ENCODE results near the gene WWOX. TPM values are rescaled to one million over a fixed set of nuclear protein-coding genes. Genes with fewer than 3 reads are reported as not detected.

Gene WWOX
- total RNA-seq, 1 experiment from 2014 or later = 79.9 TPM

DNA sequence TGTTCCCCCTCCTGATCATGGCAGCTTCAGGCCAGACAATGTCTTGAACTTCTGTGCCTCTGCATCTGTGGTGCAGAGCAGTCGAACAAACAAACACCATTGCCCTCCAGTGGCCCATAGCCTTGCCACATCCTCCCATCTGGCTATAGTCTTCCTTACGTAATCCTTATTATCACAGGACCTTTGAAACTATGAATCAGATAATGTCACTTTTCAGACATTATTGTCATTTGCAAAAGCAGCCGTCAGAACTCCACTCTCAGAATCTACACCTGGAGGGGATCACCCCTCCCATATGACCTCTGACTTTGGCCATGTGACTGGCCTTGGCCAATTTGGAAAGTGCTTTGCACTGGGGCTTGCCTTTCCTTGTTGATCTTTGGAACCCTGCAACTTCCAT is 1113.8 kb downstream of the WWOX start:
- ChIA-PET CTCF (no interaction called here), POLR2A (ENCODE audit: low non-redundant PET) (no interaction called here)
- no peak overlapping the region for H3K4me3 ChIP-seq (ENCODE audit: low read depth, low read length, poor library complexity, severe bottlenecking)
- TF ChIP-seq, protein P1, sequence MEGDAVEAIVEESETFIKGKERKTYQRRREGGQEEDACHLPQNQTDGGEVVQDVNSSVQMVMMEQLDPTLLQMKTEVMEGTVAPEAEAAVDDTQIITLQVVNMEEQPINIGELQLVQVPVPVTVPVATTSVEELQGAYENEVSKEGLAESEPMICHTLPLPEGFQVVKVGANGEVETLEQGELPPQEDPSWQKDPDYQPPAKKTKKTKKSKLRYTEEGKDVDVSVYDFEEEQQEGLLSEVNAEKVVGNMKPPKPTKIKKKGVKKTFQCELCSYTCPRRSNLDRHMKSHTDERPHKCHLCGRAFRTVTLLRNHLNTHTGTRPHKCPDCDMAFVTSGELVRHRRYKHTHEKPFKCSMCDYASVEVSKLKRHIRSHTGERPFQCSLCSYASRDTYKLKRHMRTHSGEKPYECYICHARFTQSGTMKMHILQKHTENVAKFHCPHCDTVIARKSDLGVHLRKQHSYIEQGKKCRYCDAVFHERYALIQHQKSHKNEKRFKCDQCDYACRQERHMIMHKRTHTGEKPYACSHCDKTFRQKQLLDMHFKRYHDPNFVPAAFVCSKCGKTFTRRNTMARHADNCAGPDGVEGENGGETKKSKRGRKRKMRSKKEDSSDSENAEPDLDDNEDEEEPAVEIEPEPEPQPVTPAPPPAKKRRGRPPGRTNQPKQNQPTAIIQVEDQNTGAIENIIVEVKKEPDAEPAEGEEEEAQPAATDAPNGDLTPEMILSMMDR (conservative IDR thresholded peaks at IDR 0.05; ENCODE audit: low read depth, low read length) = no peak
- no peak for TF ChIP-seq EZH2 (IDR thresholded peaks at IDR 0.05; ENCODE audit: borderline replicate concordance, low read depth, low read length, poor library complexity, severe bottlenecking)
- H3K4me1 ChIP-seq (ENCODE audit: insufficient read depth, low read length, poor library complexity, severe bottlenecking) = no peaks in the 10 kb centered on the region
- no TSS peak for BruUV-seq (replicated peaks)
- H3K27ac ChIP-seq (ENCODE audit: low read depth, low read length, poor library complexity, severe bottlenecking) = no peak overlapping the region
- DNase-seq (ENCODE audit: low spot score) = no peak
- no peaks in the 10 kb centered on the region for H3K27me3 ChIP-seq (replicated peaks; ENCODE audit: insufficient read depth, low read depth, low read length, poor library complexity)
- H3K9me3 ChIP-seq (ENCODE audit: low read depth, low read length, poor library complexity, severe bottlenecking) = no peaks in the 10 kb centered on the region
- H3K36me3 ChIP-seq (ENCODE audit: insufficient read depth, low read length, poor library complexity, severe bottlenecking) = no peaks in the 10 kb centered on the region
- intact Hi-C loops (cut with micrococcal nuclease; ENCODE audit: unreplicated experiment) = no loop called here

- TF ChIP-seq, protein P1 (conservative IDR thresholded peaks at IDR 0.05; ENCODE audit: low read depth, low read length) = no peak
- no peak for TF ChIP-seq EZH2 (IDR thresholded peaks at IDR 0.05; ENCODE audit: borderline replicate concordance, low read depth, low read length, poor library complexity, severe bottlenecking)
- intact Hi-C loops (cut with micrococcal nuclease; ENCODE audit: unreplicated experiment) = no loop called here
- no peak for DNase-seq (ENCODE audit: low spot score)
- Histone ChIP-seq H3K27ac (ENCODE audit: low read depth, low read length, poor library complexity, severe bottlenecking) (no peak overlapping the region), H3K4me3 (ENCODE audit: low read depth, low read length, poor library complexity, severe bottlenecking) (no peak overlapping the region), H3K4me1 (ENCODE audit: insufficient read depth, low read length, poor library complexity, severe bottlenecking) (no peaks in the 10 kb centered on the region), H3K36me3 (ENCODE audit: insufficient read depth, low read length, poor library complexity, severe bottlenecking) (no peaks in the 10 kb centered on the region), H3K27me3 (replicated peaks; ENCODE audit: insufficient read depth, low read depth, low read length, poor library complexity) (no peaks in the 10 kb centered on the region), H3K9me3 (ENCODE audit: low read depth, low read length, poor library complexity, severe bottlenecking) (no peaks in the 10 kb centered on the region)
- ChIA-PET POLR2A (ENCODE audit: low non-redundant PET) (no interaction called here), CTCF (no interaction called here)
- BruUV-seq (replicated peaks) = no TSS peak
These were observed 1115.8 kb downstream of the WWOX start for GRCh38 chr16:79215289-79215688.

GRCh38 chr16:79217375-79218011 is 1118.0 kb downstream of the WWOX start:
- TF ChIP-seq, protein P1 (conservative IDR thresholded peaks at IDR 0.05; ENCODE audit: low read depth, low read length) = no peak
- TF ChIP-seq EZH2 (IDR thresholded peaks at IDR 0.05; ENCODE audit: borderline replicate concordance, low read depth, low read length, poor library complexity, severe bottlenecking) = no peak
- Histone ChIP-seq H3K4me1 (ENCODE audit: insufficient read depth, low read length, poor library complexity, severe bottlenecking) (no peaks in the 10 kb centered on the region), H3K27ac (ENCODE audit: low read depth, low read length, poor library complexity, severe bottlenecking) (no peak overlapping the region), H3K36me3 (ENCODE audit: insufficient read depth, low read length, poor library complexity, severe bottlenecking) (no peaks in the 10 kb centered on the region), H3K9me3 (ENCODE audit: low read depth, low read length, poor library complexity, severe bottlenecking) (no peaks in the 10 kb centered on the region), H3K27me3 (replicated peaks; ENCODE audit: insufficient read depth, low read depth, low read length, poor library complexity) (no peaks in the 10 kb centered on the region), H3K4me3 (ENCODE audit: low read depth, low read length, poor library complexity, severe bottlenecking) (no peak overlapping the region)
- CTCF ChIA-PET = no interaction called here
- no peak for DNase-seq (ENCODE audit: low spot score)
- POLR2A ChIA-PET (ENCODE audit: low non-redundant PET) = no interaction called here
- intact Hi-C loops (cut with micrococcal nuclease; ENCODE audit: unreplicated experiment) = no loop called here
- no TSS peak for BruUV-seq (replicated peaks)

All from A673 (cell line).